GM21529 (cell line): Measurements from ENCODE around the gene SEMA6A.

Source experiments
- ATAC-seq: cut with Tn5 transposase; IDR thresholded peaks from one replicate; pipeline ENCODE4 v1.9.1; 2021; ENCODE audit not compliant: unreplicated experiment

SEMA6A gene

GRCh38 chr5:116442095-116442534, 132.5 kb downstream of the SEMA6A start:
- ATAC-seq: no peak

- no peak for ATAC-seq
Measured at GRCh38 chr5:116441223-116441622, 133.4 kb downstream of the SEMA6A start.

- no peak for ATAC-seq
Measured at GRCh38 chr5:116440457-116441001, 134.1 kb downstream of the SEMA6A start.

- ATAC-seq: no peak
Measured at GRCh38 chr5:116439905-116440304, 134.7 kb downstream of the SEMA6A start.

- no peak for ATAC-seq
Measured at GRCh38 chr5:116438979-116439554, 135.6 kb downstream of the SEMA6A start.

- ATAC-seq: no peak
Measured at GRCh38 chr5:116437922-116438578, 136.6 kb downstream of the SEMA6A start.

- no peak for ATAC-seq
Measured at GRCh38 chr5:116437351-116437705, 137.3 kb downstream of the SEMA6A start.

- ATAC-seq: no peak
Measured at GRCh38 chr5:116436674-116437350, 137.8 kb downstream of the SEMA6A start.

- ATAC-seq: no peak
Measured at GRCh38 chr5:116428966-116429365, 145.7 kb downstream of the SEMA6A start.

GRCh38 chr5:116428413-116428812, 146.2 kb downstream of the SEMA6A start:
- no peak for ATAC-seq

- ATAC-seq: no peak
Measured at GRCh38 chr5:116424951-116425350, 149.7 kb downstream of the SEMA6A start.

GRCh38 chr5:116424258-116424615, 150.4 kb downstream of the SEMA6A start:
- no peak for ATAC-seq

GRCh38 chr5:116423587-116424257, 150.9 kb downstream of the SEMA6A start:
- no peak for ATAC-seq

GRCh38 chr5:116423141-116423540, 151.5 kb downstream of the SEMA6A start:
- no peak for ATAC-seq

GRCh38 chr5:116421080-116421629, 153.5 kb downstream of the SEMA6A start:
- no peak for ATAC-seq

- ATAC-seq: no peak
Measured at GRCh38 chr5:116420540-116420939, 154.1 kb downstream of the SEMA6A start.

- no peak for ATAC-seq
Measured at GRCh38 chr5:116419258-116419657, 155.4 kb downstream of the SEMA6A start.

GRCh38 chr5:116418774-116419173, 155.8 kb downstream of the SEMA6A start:
- ATAC-seq: no peak

- ATAC-seq: no peak
Measured at GRCh38 chr5:116418016-116418415, 156.6 kb downstream of the SEMA6A start.

GRCh38 chr5:116415989-116416388, 158.6 kb downstream of the SEMA6A start:
- no peak for ATAC-seq

GRCh38 chr5:116415182-116415581, 159.4 kb downstream of the SEMA6A start:
- no peak for ATAC-seq
